A549 (cell line): Measurements from ENCODE around the gene FAM153A. TPM values are rescaled to one million over a fixed set of nuclear protein-coding genes. Genes with fewer than 3 reads are reported as not detected.
A peak's percentile ranks its signal among the peaks of the same experiment; 100 is the strongest.
"Not testable (repeated sequence)": the region's sequence is repeated elsewhere in the genome, so short reads cannot be mapped to it uniquely, and the experiment has no call there.

Experiments used
- ATAC-seq, 2 experiments: fragments of 200-7000 bp in 1 of 2; fragments of >200 bp in 1 of 2; cut with Nextera tagmentation in 1 of 2; cut with Tn5 transposase in 1 of 2; 3 replicates each; pipeline versions ENCODE4 v1.8.0 to v1.9.1; 2018 to 2020; ENCODE audit warnings: mild to moderate bottlenecking in 1 of 2, moderate library complexity in 1 of 2
- CTCF ChIA-PET: fragments of 300-600 bp; sonication (Branson Sonifier 250); formaldehyde crosslinking; extraction: SDS; loops from one replicate; lab custom pipeline; 2021; ENCODE audit warnings: antibody characterized with exemption, inconsistent platforms; lab: Yijun Ruan, JAX
- POLR2A ChIA-PET: fragments of 350-600 bp; formaldehyde crosslinking; extraction: SDS; loops from one replicate; lab custom pipeline; 2021; ENCODE audit warnings: antibody characterized with exemption, inconsistent platforms; lab: Yijun Ruan, JAX
- DNase-seq, 2 experiments: peaks; one replicate each; pipeline versions ENCODE4 v3.0.0 to v3.0.0-alpha.2; 2011 to 2016; ENCODE audit warnings: low read depth in 1 of 2, low spot score in 1 of 2
- FAIRE-seq: peaks from 2 replicates; lab custom pipeline; 2011; peaks lifted over from hg19 to GRCh38; lab: Jason Lieb, UNC
- H3K27ac ChIP-seq, 2 experiments: fragments of >200 bp; sonication (Bioruptor Twin); formaldehyde crosslinking; 3 replicates each; pipeline ENCODE4 v1.5.1; 2016 to 2017
- H3K4me1 ChIP-seq: fragments of >200 bp; sonication (Bioruptor Twin); formaldehyde crosslinking; 3 replicates; pipeline ENCODE4 v1.6.1; 2016
- H3K4me2 ChIP-seq: fragments of >200 bp; sonication (Bioruptor Twin); formaldehyde crosslinking; 3 replicates; pipeline ENCODE4 v1.6.1; 2016
- H3K4me3 ChIP-seq: fragments of >200 bp; sonication (Bioruptor Twin); formaldehyde crosslinking; 3 replicates; pipeline ENCODE4 v1.5.1; 2016
- H3K9me3 ChIP-seq: fragments of >200 bp; sonication (Bioruptor Twin); formaldehyde crosslinking; 3 replicates; pipeline ENCODE4 v1.6.1; 2016
- WGBS: methylation state at CpG from one replicate; pipeline ENCODE4 v1.1.6; 2017; ENCODE audit errors: missing lambda C conversion rate; 5-methylcytosine and 5-hydroxymethylcytosine counted together
- polyA minus RNA-seq: library from RNA; depleted of rRNA, polyadenylated mRNA; stranded (reverse); fragments of >200 nt; gene quantifications from 2 replicates; pipeline ENCODE4 v1.2.3, GENCODE V29; 2011; rRNA and poly(A)+ RNA removed
- polyA plus RNA-seq, 4 experiments: library from polyadenylated mRNA; depleted of rRNA in 3 of 4; stranded (reverse); fragments of >200 nt; fragmentation: RNase III in 1 of 4; extraction: RNeasy Plus Mini Kit Qiagen cat#74134 plus additional on column Dnase treatment in 1 of 4; gene quantifications; 2 replicates in 3 of 4; 3 replicates in 1 of 4; pipeline ENCODE4 v1.2.3, GENCODE V29; 2011 to 2017

The FAM153A gene
- polyA plus RNA-seq (2011; rRNA removed) (0.41 TPM in 1 of 2 replicates, not detected in the other), polyA plus RNA-seq (2017; fragmentation: RNase III; extraction: RNeasy Plus Mini Kit Qiagen cat#74134 plus additional on column Dnase treatment) (not detected in 3 replicates), polyA minus RNA-seq (0.45 and 0.97 TPM in 2 replicates)
- not detected in 2 replicates for polyA plus RNA-seq (2012; cell fraction: cytosol; rRNA removed)
- polyA plus RNA-seq (2012; cell fraction: nucleus; rRNA removed): not detected in 2 replicates

GRCh38 chr5:177782792-177783633 is at the start of gene FAM153A:
FAM153A (minus strand) TSS chr5:177782899.
- POLR2A ChIA-PET, H3K27ac ChIP-seq, H3K4me2 ChIP-seq, CTCF ChIA-PET, H3K9me3 ChIP-seq, H3K4me1 ChIP-seq, DNase-seq, FAIRE-seq, H3K4me3 ChIP-seq: not testable (repeated sequence)
- 70% methylated on average over 15 of the region's 67 CpGs for WGBS
- ATAC-seq: peak; percentile 55 to 81

- 71% methylated on average over 4 of the region's 4 CpGs for WGBS
- H3K9me3 ChIP-seq, H3K27ac ChIP-seq, ATAC-seq, DNase-seq, CTCF ChIA-PET, POLR2A ChIA-PET, H3K4me2 ChIP-seq, H3K4me1 ChIP-seq, FAIRE-seq, H3K4me3 ChIP-seq: not testable (repeated sequence)
These were observed 49.6 kb upstream of the FAM153A start for GRCh38 chr5:177832287-177832686.

DNA sequence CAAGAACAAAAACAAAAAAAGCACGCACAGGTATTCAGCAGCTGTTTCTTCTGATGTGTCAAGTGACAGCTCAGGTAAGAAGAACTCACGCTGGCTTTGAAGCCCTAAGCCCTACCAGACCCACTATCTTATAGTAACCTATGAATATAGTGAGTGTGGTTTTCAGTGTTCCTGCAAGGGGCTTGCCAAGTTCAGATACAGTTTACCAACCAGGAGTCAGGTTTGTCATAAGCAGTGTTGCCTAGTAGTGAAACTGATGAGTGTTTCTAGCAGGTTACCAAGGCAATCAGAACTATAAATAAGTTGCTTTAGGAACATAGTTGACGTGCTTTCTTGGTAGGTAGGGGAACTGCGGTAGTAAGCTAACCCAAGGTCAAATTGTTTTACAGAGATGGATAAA is 43.4 kb upstream of the FAM153A start:
- FAIRE-seq, CTCF ChIA-PET, DNase-seq, H3K4me1 ChIP-seq, H3K27ac ChIP-seq, H3K9me3 ChIP-seq, H3K4me2 ChIP-seq, H3K4me3 ChIP-seq, POLR2A ChIA-PET: not testable (repeated sequence)
- WGBS: no CpG with 5 or more reads among the region's 4 CpGs
- peak in 1 of 2 experiments; percentile 39; a peak in 1 of 6 replicates for ATAC-seq

- H3K4me1 ChIP-seq, H3K9me3 ChIP-seq, H3K27ac ChIP-seq, H3K4me3 ChIP-seq, ATAC-seq, H3K4me2 ChIP-seq, CTCF ChIA-PET, FAIRE-seq, POLR2A ChIA-PET, DNase-seq: not testable (repeated sequence)
- WGBS: no CpG with 5 or more reads among the region's 2 CpGs
These were observed 42.1 kb upstream of the FAM153A start for GRCh38 chr5:177824776-177825175.

DNA sequence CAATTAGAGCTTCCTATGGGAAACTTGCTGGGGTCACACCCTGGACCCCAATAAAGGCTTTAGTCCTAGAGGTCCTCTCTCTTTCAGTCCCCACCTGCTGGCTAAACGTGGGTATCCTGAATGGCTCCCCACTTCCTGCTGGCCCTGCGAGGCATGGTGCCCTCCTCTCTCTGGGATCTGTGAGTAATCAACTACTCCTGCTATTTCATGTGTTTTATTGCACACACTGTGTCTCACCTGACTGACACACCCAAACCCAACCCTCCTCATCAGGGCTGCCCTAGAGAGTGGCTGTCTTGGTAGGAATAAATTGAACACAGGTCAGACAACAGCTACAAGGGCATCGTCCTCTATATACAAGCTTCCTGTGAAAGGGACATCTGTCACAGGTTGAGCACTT is 39.8 kb upstream of the FAM153A start:
- POLR2A ChIA-PET, CTCF ChIA-PET, H3K4me1 ChIP-seq, FAIRE-seq, H3K4me3 ChIP-seq, H3K4me2 ChIP-seq, H3K9me3 ChIP-seq, DNase-seq, H3K27ac ChIP-seq: not testable (repeated sequence)
- WGBS: no CpG with 5 or more reads among the region's 3 CpGs
- 0 out of 6 replicates have a peak, but pooled peaks of 1 of the 2 experiments have one; percentile 21 for ATAC-seq

GRCh38 chr5:177819664-177820063 is 37.0 kb upstream of the FAM153A start:
- H3K4me3 ChIP-seq, DNase-seq, H3K27ac ChIP-seq, H3K4me2 ChIP-seq, FAIRE-seq, H3K9me3 ChIP-seq, H3K4me1 ChIP-seq, POLR2A ChIA-PET, CTCF ChIA-PET, ATAC-seq: not testable (repeated sequence)
- no CpG with 5 or more reads among the region's 1 CpG for WGBS

GRCh38 chr5:177812814-177813425 is 30.2 kb upstream of the FAM153A start:
- ATAC-seq, H3K4me3 ChIP-seq, H3K9me3 ChIP-seq, H3K4me2 ChIP-seq, DNase-seq, H3K4me1 ChIP-seq, CTCF ChIA-PET, POLR2A ChIA-PET, H3K27ac ChIP-seq, FAIRE-seq: not testable (repeated sequence)
- no CpG with 5 or more reads among the region's 2 CpGs for WGBS

- WGBS: 79% methylated on average over 3 of the region's 6 CpGs
- FAIRE-seq, H3K4me3 ChIP-seq, H3K9me3 ChIP-seq, ATAC-seq, H3K27ac ChIP-seq, POLR2A ChIA-PET, H3K4me1 ChIP-seq, H3K4me2 ChIP-seq, CTCF ChIA-PET, DNase-seq: not testable (repeated sequence)
These were observed 29.6 kb upstream of the FAM153A start for GRCh38 chr5:177812160-177812743.

DNA sequence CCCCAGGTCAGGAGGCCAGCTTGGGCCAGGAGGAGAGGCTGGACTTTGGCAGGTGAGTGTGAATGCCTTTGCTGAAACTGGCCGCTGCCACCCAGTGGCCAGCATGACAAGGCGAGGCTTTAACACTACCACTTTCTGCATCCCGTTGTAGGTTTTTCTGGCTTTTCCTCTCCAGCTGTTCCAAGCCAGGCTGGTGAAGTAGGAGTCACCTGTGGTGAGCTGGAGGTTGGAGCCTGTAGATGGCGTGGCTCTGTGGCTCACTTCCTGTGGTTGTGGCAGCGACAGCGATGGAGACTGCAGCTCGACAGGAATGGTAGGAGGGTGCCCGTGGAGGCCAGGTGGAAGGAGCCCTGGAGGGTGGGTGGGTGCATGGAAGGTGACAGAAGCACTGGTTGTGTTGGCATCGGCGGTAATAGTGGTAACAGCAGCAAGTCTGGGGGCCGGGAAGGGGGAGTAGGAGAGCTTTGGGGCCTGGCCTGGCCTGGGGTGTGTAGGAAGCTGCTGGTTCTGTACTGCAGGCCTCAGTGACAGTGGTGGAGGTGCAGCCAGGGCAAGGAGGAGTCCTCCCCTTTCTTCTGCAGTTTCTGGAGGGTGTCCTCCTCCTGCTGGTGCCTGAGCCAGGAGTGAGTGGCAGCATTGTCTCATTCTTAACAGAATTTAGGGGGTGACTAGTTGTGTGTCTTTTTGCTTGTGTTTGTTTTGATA is 26.7 kb upstream of the FAM153A start:
- peak; percentile 49 for FAIRE-seq
- CTCF ChIA-PET, H3K4me2 ChIP-seq: not testable (repeated sequence)

DNA sequence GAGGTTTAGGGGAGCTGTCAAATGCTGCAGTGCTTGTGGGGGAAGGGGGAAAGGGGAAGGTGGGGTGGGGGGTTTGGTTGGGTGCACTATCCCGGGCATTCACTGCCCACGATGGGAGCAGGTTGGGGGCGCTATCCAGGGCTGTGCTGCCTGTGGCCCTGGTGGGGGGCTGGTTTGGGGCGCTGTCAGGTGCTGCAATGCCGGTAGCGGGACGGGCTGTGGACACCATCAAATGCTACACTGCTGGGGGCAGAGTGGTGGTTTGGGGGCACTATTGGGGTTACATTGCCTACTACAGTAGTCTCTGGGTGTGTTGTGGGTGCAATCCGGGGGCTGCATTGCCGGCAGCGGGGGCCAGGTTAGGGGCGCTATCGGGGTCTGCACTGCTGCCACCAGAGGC is 25.7 kb upstream of the FAM153A start:
- H3K4me3 ChIP-seq, DNase-seq, CTCF ChIA-PET, H3K4me1 ChIP-seq, H3K4me2 ChIP-seq, FAIRE-seq, H3K27ac ChIP-seq, POLR2A ChIA-PET, H3K9me3 ChIP-seq, ATAC-seq: not testable (repeated sequence)
- 69% methylated on average over 4 of the region's 12 CpGs for WGBS

More for the DNA sequence above, 26.7 kb upstream of the FAM153A start:
- POLR2A ChIA-PET, H3K27ac ChIP-seq, H3K4me1 ChIP-seq, H3K4me3 ChIP-seq, DNase-seq, H3K9me3 ChIP-seq: not testable (repeated sequence)
- WGBS: no CpG with 5 or more reads among the region's 11 CpGs
- ATAC-seq: peak; percentile 68 to 78; a peak in 5 of 6 replicates
